HG03354 (cell line): ENCODE data around the gene S100B.

Experiments
- ATAC-seq: cut with Tn5 transposase; IDR thresholded peaks from one replicate; pipeline ENCODE4 v1.9.1; 2021; ENCODE audit warnings: mild to moderate bottlenecking; ENCODE audit not compliant: unreplicated experiment, poor library complexity, severe bottlenecking

The S100B gene

DNA sequence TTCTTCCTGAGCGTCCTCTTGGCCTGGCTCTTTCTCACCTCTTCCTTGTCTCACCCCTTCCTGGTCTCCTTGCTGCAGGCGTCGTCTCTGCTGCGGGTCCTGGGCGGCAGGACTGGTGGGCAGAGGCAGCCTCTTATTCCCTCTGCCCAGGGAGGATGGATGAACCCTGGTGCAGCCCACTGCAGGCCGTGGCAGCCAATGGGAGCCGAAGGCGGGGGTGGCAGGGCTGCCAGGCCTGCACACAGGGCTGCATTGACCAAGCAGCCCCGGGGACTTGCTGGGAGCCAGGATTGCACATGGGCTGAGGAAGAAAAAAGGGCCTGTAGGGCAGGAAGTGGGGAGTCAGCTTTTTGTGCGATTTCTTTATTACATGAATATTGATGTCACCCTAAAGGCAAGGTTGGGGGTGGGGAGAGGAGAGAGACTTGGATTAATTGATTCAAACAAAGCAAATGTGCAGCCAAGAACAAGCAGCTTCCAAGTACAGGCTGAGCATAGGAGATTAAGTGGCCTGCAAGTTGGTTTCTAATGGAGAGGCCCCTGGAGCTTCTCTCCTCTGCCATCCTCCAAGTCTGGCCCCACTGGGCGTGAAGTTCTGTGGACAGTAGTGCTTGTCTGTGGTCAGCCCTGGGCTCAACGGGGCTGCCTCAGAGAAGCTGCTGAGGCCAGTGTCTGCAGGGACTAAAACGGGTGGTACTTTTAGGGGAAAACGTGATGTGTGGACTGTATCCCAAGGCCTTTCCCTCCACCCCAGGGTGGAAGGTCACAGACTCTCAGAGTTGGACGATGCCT lies at the start of gene S100B:
TSS of gene S100B (minus strand) at position 108 of the 792 bp plus-strand sequence. CDS start 2,667 bp downstream, outside the sequence.
- ATAC-seq, result no peak

DNA sequence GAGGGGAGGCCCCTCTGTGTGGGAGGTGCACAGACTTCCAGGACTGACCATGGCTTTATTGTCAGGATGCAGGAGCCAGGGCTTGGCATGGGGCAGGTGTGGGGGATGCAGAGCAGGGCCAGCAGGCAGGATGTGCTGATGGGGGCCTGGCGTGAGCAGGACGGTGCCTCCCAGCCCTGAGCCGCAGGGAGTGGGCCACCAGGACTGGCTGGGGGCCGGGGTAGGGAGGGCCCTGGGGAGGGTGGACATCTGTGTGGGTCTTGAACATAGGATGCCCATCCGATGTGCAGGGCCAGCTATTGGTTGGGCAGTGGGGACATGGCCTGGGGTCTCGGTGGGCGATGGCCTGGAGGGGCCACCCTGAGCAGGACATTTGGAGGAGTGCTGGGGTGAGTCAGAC lies 46.2 kb upstream of the S100B start:
- no peak for ATAC-seq

DNA sequence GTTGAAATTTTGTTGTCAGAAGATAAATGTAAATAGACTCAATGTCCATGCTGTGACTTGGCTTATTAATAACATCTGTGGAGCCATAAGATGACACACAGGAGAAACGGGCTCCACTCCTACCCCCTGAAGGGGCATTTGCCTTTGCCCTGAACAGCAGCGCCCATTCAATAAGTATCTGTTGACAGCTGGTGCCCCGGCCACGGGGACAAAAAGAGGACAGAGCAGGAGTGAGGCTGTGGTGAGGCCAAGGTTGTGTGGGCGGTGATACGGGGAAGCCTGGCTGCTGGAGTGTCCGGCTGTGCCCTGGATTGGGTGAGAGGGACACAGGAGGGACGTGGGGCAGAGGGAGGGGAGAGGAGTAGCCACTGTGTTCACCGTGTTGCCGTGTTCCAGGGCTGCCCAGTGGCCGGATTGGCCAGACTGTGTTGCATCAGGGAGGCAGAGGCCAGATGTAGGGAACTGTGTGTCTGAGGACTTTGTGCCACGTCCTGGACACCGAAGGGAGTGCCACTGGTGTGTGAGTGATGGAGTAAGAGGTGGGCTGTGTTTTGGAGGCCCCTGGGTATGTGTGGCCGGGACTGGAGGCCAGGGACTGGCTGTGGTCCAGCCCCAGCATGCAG lies 45.7 kb upstream of the S100B start:
- no peak for ATAC-seq

DNA sequence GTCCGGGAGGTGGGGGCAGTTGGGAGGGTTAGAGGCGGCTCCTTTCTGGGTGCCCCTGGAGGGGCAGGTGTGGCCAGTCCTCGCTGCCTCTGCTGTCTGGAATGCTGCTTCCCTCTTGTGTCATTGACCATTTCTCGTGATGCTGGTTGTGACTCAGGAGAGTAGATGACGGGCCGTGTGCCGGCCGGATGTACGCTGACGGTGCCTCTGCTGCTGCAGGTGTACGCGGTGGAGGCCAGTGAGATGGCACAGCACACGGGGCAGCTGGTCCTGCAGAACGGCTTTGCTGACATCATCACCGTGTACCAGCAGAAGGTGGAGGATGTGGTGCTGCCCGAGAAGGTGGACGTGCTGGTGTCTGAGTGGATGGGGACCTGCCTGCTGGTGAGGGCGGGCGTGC lies 44.5 kb upstream of the S100B start:
- no peak for ATAC-seq

DNA sequence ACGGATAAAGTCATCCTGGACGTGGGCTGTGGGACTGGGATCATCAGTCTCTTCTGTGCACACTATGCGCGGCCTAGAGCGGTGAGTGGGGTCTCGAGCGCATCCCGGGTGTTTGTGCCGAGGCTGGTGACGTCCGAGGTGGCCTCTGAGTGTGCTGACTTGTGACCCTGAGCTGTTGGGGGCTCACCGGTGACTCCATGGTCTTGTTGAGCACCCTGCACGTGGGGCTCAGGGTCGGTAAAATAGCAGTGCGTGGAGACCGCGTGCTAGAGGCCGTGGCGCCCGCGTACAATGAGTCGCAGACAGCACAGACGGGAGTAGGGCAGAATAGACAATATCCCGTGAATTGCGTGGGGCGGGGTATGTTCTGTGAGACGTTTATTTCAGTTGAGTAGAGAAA lies 43.7 kb upstream of the S100B start:
- no peak for ATAC-seq

DNA sequence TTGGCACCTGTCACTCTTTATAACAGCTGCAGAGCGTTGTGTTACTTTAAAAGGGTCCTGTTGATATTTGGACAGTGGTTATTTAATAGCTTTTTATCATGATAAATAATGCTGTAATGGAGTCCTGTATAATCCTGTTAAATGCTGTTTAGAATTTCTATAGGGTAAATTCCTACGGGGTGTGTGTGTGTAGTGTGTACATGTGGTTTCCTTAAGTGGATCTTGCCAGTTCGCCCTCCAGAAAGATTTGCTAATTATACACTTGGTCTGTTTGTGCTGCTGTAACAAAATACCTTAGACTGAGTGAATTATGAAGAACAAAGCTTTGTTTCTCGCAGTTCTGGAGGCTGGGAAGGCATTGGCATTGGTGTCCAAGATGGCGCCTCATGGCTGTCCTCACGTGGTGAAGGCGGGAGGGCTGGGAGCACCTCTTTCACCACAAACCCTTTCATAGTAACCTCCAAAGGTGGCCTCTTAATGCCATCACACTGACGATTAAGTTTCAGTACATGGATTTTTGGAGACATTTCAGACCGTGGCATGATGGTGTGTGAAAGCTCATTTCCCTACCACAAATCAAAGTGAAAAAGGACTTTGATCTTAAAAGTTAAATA lies 41.8 kb upstream of the S100B start:
- no peak for ATAC-seq

DNA sequence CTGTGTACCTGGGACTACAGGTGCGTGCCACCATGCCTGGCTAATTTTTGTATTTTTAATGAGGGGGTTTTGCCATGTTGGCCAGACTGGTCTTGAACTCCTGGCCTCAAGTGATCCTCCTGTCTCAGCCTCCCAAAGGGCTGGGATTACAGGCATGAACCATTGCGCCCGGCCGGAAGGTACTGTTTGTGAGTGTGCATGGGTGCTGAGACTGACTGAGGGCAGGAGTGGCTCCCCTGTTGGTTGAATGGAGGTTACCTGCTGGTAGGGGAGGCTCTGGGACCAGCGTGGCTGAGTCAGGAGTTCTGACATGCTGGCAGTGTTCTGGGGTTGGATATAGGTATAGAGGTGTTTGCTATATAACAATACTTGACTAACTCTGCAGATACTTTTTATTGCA lies 41.0 kb upstream of the S100B start:
- no peak for ATAC-seq

DNA sequence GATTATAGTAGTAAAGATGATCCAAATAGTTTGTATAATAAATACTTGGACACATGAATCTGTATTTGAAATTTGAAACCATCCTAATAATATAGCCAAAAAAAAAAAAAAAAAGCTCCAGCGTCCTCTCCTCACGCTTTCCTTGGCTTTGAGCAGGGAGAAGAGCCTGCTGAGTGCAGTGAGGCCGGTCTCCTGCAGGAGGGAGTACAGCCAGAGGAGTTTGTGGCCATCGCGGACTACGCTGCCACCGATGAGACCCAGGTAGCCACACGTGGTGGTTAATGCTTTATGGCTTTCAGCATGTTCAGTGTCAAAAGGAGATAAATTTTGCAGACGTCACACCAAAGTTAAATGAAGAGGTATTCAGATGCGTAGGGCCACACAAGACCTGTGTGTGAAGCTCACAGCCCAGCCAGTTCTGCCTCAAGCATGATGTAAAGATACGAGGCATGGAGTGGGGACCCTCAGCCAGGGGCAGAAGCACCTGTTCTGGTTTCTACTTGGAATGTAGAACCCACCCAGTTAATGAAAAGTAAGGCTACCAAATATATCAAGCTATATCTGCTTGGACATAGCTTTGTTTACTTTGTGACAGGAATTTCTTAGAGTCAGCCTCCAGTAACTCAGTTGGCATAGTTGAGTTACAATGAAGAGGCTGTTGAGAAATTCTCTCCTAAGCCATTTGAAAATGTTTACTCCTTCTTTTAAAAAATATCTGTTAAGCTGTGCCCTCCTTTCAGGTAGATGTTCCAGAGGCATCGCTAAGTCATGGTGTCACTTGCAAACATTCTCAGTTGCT lies 38.7 kb upstream of the S100B start:
- ATAC-seq, result no peak

DNA sequence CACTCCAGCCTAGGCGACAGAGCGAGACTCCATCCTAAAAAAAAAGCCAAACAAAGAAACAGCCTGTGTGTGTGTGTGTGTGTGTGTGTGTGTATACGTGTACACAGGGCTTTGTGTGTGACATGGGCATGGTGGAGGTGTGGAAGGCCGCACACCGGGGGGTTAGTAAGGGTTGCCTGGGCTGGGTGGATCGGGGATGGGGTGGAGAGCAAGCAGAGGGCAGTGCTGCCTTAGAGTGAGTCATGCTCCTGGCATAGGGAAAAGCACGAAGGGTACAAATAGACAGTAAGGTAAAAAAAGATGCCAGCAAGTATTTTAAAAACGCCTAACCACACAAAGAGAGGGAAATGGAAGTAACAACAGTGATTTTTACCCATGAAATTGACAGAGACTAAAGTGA lies 36.8 kb upstream of the S100B start:
- no peak for ATAC-seq

DNA sequence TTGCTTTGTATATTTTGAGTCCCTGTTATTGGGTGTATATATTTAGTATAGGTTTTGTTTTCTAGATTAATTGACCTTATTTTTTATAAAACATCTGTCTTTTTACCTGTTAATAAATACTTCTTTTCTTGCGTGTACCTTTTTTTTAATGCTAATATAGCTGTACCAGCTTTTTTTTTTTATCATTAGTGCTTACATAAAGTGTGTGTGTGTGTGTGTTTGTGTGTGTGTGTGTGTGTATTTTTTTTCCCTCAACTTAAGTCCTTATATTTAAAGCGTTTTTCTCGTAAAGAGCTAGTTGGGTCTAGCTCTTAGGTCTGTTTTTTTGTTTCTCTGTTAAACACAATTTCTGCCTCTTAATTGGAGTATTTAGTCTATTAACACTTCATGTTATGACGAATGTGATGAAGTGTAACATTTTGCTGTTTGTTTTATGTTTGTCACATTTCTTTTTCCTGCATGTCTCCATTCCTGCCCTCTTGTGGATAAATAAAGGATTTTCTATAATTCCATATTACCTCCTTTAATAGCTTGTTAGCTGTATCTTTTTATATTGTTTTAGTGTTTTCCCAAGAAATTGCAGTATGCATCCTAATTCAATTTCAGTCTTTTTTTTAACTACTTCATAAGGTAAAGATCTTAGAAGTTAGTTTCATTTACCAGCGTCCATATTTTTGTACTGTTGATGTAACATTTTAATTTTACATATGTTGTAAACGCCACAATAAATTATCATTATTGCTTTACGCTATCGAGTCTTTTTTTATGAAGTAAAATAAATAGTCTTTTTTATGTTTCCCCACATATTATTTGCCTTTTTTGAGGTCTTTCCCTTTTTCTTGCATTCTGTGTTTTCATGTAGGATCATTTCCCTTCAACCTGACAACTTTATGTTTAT lies 34.9 kb upstream of the S100B start:
- no peak for ATAC-seq

DNA sequence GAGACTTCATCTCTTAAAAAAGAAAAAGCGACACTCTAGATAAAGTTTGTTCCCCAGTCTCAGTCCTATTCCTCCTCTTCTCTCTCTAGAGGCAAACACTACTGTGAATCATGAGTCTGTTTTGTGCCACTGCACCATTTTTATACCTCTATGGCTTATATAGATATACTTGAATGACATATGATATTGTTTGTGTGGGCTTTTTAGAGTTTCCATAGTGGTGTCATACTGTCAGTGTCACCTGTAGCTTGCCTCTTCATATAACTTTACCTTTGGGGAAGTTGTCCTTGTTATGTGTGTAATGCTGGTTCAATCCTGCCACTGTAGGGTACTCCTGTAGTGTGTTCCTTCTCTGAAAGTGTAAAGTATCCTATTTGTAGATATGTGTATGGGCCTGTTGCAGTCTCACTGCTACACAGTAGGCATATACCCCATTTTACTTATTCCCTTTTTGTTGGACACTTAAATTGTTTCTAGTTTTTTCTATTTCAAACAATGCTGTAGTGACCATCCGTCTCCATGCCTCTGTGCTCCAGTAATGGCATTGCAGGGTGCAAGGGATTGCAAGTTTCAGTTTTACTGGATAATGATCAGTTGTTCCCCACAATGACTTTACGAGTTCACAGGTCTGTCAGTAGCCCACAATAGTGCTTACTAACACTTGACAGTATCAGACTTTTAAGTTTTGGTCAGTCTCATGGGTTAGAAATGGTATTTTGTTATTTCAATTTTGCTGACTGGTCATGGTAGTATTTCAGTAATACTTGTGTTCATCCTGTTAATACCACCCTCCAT lies 33.3 kb upstream of the S100B start:
- no peak for ATAC-seq

DNA sequence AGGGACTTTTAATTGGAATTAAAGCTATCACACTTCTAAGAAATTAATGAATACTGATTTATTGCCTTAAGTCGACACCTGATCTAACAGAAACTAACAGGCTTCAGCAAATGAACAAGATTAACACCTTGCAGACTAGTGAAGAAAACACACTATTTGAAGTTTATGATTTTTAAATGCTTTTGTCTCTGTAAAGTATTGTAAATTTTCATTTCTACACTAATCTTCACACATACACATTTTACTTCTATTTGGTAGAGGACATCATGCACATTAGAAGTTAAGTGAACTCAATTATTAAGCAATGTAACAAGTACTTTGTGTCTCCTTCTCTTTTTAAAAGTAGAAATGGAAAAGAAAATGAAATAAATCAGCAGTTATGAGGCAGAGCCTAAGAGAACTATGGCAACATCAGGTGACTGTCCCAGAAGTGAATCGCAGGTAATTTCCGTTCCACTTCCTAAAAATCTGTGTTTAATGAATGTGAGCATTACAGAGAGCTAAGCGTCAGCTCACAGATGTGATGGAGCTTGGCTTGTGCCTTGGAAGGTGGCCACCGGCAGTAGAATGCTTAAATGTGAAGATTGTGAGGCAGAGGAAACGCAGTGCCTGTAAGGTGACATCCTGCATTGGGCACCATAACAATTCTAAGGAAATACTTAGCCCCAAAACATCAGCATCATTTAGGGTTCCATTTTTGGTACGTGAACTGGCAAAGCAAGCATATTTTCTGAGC lies 31.8 kb upstream of the S100B start:
- ATAC-seq, result no peak

DNA sequence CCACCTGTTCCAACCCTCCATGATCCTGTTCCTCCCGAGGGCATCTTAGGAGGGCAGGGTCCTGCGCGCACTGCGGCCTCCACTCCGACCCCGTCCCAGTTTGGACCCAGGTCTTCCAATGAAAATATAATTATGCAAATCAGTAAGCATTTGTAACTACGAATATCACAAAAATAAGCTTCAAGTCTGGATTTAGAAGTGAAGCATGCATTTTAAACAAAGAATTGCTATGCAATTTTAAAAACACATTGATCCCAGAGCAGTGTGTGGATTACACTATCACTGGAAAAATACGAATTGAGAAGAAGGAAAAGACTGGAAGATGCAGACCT lies 31.3 kb upstream of the S100B start:
- ATAC-seq, result no peak

DNA sequence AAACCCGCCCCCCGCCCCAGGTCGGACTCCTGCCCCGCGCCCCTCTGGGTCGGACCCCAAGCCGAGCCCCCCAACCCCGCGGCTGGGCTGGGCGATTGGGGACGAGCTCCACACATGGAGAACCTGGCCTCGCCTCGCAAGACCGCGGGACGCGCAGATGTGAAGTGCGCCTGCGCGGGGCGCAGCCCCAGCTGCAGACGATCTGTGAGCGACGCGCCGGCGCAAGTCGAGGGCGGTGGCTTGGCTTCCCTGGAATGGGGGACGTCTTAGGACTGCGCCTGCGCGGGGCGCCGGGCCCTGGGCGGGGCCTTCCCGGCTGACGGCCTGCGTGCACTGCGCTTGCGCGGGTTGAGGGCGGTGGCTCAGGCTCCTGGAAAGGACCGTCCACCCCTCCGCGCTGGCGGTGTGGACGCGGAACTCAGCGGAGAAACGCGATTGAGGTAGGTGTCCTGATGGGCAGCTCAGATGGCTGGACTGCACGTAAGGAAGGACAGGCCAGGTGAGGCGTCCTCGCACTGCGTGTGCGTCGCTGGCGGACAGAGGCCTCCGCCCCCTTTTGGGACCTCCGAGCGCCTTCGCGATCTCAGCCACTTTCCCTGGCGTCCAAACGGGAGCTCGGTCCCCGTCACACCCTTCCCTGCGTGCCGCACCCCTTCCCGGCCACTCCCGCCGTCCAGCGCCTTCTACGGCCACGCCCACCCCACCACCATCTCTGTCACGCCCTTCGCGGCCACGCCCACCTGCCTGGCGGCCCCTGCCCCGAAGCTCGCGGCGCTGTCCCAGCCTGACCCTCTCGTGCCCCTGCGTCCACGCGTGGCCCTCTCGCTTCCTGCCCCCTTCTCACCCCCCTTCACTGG lies 30.7 kb upstream of the S100B start, which contains the start of gene PRMT2:
TSS of gene PRMT2 (plus strand) at position 351 of the 857 bp plus-strand sequence. CDS start 1,278 bp downstream, outside the sequence.
- peak; percentile 87 for ATAC-seq

DNA sequence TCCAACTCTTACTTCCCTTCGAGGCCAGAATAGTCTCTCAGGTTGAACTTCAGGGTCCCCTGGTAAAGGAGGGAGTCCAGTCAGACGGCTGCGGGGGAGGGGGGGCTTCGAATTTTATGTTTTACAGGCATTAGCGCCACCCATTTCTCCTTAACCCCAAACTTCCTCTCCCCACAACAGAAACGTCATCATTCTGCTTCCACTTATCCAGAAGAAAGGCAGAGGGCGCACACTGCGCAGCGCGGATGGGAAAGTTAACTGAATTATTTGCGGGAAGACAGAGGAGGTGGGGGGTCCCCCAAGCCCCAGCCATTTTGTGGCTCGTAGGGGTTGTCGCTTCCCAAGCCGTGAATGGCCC lies 30.1 kb upstream of the S100B start:
- peak; percentile 21 for ATAC-seq

DNA sequence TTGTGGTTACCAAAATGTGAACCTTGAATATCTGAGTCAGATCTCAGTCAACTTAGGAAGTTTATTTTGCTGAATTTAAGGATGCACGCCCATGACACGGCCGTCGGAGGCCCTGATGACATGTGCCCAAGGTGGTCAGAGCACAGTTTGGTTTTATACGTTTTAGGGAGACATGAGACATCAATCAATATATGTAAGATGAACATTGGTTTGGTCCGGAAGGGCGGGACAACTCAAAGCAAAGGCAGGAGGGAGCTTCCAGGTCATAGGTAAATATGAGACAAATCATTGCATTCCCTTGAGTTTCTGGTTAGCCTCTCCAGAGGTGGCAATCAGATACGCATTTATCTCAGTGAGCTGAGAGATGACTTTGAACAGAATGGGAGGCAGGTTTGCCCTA lies 29.5 kb upstream of the S100B start:
- ATAC-seq, result no peak

DNA sequence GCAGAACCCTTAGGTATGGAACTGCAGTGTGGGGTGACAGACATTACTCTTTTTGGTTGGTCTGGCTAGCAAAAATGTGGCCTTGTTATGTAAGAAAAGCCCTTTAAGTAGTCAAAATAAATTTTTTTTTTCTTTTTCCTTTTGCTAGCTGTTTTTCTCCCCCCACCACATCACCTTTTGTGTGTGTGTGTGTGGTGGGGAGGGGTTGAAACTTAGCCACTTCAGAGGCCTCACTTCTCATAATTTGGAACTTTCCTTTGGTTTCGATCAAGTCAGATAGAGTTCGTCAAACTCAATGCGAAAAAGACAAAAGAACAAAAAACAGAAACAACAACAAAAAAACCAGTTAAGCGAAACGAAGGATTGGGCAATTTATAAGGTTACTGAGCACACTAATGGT lies 28.7 kb upstream of the S100B start:
- ATAC-seq, result no peak
